HG02970 (cell line): ENCODE data around the gene KDELR3.

ENCODE experiments used
- ATAC-seq: cut with Tn5 transposase; IDR thresholded peaks from one replicate; pipeline ENCODE4 v1.9.1; 2021; ENCODE audit warnings: mild to moderate bottlenecking, moderate library complexity, moderate number of reproducible peaks; ENCODE audit not compliant: unreplicated experiment, low FRiP score

The KDELR3 gene

DNA sequence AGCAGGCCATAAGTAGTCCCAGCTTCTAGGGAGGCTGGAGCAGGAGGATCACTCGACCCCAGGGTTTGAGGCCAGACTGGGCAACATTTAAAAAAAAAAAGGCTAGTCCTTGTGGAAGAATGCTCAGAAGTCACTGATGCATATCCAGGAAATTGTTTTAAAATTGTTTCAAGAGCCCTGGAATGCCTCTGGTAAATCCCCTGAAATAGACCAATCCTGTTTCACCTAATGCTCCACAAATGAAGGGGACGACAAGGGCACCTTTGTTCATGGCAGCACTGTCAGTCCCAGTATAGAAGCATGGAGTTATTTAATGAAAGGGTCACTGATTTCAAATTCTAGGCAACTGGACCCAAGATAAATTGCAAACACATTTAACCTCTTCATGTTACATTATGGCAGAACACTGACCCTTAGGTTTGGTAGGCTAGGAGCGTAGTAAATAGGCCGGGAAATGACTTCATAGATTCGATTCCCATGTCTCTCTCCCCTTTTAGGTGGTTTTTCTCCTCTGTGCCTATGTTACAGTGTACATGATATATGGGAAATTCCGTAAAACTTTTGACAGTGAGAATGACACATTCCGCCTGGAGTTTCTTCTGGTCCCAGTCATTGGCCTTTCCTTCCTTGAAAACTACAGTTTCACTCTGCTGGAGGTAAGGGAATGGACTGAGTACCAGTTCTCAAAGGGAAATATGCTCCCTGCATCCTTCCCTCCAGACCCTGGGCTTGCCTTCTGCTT is 11.4 kb downstream of the KDELR3 start:
- ATAC-seq: no peak

GRCh38 chr22:38481162-38481870 is 13.4 kb downstream of the KDELR3 start:
- no peak for ATAC-seq

GRCh38 chr22:38481871-38482332 is 14.0 kb downstream of the KDELR3 start:
- no peak for ATAC-seq

- no peak for ATAC-seq
Measured at GRCh38 chr22:38482662-38483308, 14.9 kb downstream of the KDELR3 start.

- no peak for ATAC-seq
Measured at GRCh38 chr22:38484244-38484643, 16.3 kb downstream of the KDELR3 start.

DNA sequence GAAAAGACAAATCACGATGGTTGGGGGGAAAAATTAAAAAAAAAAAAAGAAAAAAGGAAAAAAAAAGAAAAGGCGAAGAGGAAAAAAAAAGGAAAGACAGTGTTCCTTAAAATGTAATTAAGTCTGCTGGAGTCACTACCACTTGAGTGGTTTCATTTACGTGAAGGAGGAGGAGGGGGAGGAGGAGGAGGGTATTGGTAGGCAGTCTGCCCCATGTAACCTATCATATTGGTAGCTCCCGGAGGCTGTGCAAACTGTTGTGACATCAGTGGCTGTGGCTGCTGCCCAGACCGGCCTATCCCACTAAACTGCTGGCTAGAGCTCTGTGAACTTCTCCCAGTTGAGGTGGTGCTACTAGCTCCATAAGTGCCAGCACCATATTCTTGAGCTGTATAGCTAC is 17.9 kb downstream of the KDELR3 start:
- no peak for ATAC-seq

DNA sequence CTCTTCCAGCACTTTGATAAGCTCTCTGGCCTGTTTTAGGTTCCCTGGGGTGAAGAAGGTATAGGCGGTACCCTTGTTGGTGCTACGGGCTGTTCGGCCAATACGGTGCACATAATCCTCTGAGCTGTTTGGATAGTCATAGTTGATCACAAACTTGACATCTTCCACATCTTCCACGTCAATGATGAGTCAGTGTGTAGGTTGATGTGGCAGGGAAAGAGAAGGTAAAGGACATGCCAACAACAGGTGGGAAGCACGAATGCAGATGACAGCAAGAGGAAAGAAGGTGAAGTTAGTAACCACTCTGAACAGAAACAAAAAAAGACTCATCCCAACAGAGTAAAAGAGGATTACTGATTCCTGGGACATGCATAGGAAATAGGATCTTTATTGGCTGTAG is 20.1 kb downstream of the KDELR3 start:
- ATAC-seq: no peak

DNA sequence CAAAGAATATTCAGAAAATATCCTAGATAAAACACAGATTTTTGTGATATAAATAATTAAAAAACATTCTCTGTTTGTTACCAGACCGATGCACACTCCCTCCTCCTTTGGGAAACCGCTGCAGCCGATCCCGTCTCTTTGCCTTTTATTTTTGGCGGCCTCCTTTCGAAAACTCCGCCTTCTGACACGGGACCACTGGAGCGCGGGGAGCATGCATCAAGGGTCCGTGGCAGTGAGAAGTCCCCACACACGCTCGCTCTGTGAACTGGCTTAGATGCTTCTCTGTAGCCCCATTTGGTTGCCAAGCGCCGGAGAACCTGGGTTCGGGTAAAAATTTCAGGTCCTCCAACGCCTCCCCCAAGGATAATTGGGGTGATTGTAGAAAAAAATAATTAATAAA is 21.2 kb downstream of the KDELR3 start:
- ATAC-seq: no peak

- ATAC-seq: no peak
Measured at GRCh38 chr22:38489561-38490145, 21.8 kb downstream of the KDELR3 start.

DNA sequence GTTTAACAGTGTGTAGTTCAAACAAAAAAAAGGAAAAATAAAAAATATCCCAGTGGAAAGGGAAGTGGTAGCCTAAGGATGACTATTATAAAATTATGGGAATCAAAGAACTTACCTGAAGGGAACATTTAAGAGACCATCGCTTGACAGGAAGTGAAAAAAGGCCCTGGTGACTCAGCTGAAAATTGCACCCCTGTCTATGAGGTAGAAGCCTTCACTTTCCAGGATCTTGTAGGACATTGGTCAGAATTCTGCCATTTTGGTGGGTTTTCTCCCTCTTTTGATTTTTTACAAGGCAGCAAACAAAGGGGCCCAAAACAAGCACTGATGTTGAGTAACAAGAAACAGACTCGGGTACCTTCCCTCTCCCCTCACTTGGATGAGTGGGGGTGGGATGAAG is 22.6 kb downstream of the KDELR3 start:
- no peak for ATAC-seq

GRCh38 chr22:38490915-38491314 is 23.0 kb downstream of the KDELR3 start:
- ATAC-seq: no peak

DNA sequence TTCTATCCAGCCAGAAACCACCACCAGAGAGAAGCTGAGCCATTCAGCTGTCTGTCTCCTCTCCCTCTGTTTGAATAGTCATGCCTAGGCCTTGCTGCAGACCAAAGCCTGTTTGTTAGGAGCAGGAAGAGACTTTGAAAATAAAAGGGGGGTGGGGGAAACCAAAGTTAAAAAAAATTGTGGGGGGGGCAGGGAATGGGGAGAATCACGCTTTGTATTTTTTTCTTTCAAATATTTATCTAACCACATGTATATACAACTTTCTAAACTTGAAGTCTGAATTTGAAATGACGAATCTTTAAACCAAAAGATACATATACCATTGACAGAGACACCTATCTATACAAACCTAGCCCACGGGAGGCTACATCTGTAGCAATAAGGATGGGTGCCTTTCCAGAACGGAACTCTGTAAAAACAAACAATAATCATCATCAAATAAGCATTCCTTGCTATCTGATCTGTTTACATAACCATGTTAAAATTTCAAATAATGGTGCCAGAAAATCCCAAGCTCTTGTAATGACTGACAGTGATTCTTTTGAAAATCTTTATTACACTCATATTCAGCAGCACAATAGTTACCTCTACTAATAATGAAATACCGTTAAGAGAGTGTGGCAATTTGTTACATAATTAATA is 23.9 kb downstream of the KDELR3 start:
- ATAC-seq: no peak

DNA sequence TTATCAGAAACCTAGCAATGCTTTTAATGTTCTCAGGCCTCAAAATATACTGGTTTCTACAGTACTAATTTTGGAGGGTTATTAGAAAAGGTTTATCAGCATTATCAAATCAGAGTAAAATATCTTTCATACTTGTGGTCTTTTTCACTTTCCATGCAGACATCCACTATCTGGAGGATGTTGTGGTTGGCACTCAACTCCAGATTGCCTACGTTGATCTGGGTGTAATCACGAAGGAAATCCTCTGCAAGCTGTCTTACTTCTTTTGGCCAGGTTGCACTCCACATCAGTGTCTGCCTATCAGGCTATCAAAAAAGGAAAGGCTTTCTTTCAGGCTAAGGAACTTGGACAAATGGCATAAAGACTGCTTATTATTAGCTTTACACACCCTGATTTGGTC is 26.6 kb downstream of the KDELR3 start:
- ATAC-seq: no peak

GRCh38 chr22:38494939-38495338 is 27.0 kb downstream of the KDELR3 start:
- no peak for ATAC-seq

DNA sequence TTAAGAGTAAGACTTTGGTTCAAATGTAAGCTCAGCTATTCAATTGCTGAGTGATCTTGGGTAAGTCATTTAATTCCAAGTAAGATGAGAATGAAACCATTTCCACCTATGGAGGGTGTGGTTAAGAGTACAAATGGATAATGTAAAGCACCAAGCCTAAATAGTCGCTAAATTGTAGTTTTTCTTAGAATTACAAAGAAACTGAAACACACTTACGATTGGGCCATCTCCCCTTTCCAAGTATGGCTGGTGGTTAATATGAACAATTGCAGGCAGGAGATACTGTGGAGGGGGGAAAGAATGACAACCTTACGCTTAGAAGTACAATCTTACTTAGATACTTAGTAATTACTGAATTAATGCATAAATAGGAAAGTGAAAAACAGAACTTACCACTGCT is 30.0 kb downstream of the KDELR3 start:
- ATAC-seq: no peak

GRCh38 chr22:38501797-38502672 is 34.1 kb downstream of the KDELR3 start:
- no peak for ATAC-seq

GRCh38 chr22:38503021-38503420 is 35.1 kb downstream of the KDELR3 start:
- no peak for ATAC-seq

GRCh38 chr22:38504731-38505540 is 37.0 kb downstream of the KDELR3 start:
- ATAC-seq: no peak
